Measurements from ENCODE around the gene ECHDC3.
"Not testable (repeated sequence)": the region's sequence is repeated elsewhere in the genome, so short reads cannot be mapped to it uniquely, and the experiment has no call there.

Gene ECHDC3, protein sequence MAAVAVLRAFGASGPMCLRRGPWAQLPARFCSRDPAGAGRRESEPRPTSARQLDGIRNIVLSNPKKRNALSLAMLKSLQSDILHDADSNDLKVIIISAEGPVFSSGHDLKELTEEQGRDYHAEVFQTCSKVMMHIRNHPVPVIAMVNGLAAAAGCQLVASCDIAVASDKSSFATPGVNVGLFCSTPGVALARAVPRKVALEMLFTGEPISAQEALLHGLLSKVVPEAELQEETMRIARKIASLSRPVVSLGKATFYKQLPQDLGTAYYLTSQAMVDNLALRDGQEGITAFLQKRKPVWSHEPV

DNA sequence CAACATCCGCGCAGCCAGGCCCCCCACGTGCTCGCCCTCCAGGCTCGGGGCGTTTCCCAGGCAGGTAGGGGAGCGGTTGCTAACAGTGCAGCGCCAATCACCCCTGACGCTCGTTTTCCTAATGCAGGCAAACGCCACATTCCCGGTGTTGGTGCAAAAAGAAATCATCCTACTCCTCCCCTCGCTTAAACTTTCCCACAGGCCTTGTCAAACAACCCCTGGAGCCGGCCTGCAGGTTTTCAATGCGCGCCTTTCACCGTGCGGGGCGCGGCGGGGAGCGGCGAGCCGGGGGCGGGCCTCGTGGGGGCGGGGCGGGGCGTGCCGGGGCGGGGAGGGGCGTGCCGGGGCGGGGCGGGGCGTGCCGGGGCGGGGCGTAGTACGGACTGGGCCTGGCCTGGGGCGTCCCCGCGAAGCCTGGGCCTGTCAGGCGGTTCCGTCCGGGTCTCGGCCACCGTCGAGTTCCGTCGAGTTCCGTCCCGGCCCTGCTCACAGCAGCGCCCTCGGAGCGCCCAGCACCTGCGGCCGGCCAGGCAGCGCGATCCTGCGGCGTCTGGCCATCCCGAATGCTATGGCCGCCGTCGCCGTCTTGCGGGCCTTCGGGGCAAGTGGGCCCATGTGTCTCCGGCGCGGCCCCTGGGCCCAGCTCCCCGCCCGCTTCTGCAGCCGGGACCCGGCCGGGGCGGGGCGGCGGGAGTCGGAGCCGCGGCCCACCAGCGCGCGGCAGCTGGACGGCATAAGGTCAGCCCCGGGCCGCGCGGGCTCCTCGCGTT, at the start of gene ECHDC3:
ECHDC3 (plus strand) TSS at position 374 of the 770 bp plus-strand sequence; CDS start at position 569, 195 bp downstream.
- DNase-seq (ENCODE audit: low read depth) = peak; percentile 29

DNA sequence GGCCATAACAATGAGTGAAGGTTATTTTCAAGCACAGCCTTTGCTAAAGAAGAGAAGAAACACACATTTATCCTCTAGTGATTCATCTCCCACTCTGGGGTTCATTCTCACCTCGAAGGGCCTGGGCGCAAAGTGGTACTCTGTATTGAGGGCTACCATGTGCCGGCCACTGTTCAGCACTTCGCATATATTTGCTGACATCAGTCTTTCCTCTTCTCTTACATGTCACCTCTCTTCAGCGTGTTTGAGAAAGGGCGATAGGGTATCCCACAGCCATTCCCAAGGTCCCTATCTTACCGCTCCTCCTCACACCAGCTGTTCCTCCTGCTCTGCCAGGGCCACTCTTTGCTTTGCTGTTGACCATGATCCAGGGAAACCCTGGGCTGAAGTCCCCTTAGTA, 48.8 kb upstream of the ECHDC3 start:
- DNase-seq (ENCODE audit: low read depth) = no peak

DNA sequence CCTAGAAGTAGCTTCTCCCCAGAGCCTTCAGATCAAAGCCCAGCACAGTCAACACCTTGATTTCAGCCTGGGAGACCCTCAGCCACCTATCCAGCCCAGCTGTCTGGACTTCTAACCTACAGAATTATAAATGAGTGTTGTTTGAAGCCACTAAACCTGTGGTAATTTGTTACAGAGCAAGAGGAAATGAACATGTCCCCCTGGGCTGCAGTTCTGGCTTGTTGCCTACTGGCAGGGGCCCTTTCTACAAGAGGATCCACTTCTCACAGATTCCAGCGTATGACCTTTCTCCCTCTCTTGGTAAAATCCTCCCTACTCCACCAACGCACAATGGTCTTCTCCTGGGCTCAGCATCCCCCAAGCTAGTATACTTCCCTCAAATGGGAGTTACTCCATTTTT, 46.4 kb upstream of the ECHDC3 start:
- no peak for DNase-seq (ENCODE audit: low read depth)

DNA sequence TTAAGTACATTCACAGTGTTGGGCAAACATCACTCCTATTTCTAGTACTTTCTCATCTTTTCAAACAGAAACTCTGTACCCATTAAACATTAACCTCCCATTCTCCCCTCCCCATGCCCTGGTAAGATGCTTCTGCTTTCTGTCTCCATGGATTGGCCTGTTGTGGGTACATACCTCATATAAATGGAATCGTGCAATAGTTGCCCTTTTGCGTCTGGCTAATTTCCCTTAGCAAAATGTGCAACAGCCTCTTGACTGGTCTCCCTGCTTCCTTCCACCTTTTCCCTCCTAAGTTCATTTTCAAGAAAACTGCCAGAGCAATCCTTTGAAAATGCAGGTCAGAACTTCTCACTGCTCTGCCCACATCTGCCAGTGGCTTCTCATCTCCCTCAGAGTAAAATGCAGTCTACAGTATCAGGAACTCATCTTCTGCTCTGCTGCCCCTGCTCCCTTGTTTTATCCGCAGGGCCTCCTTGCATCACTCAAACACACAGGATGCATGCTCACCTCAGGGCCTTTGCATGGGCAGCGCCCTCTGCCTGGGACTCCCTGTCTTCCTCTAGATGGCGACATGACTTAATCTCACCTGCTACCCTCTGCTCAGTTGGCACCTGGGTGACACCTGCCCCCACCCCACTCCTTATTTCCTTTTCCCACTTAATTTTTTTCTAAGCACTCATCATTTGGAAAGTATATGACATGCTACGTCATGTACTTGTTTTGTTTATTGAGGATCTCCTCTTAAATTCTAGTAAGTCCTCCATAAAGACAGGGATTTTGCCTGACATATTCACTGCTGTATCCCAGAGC, 44.3 kb upstream of the ECHDC3 start:
- DNase-seq (ENCODE audit: low read depth) = no peak

DNA sequence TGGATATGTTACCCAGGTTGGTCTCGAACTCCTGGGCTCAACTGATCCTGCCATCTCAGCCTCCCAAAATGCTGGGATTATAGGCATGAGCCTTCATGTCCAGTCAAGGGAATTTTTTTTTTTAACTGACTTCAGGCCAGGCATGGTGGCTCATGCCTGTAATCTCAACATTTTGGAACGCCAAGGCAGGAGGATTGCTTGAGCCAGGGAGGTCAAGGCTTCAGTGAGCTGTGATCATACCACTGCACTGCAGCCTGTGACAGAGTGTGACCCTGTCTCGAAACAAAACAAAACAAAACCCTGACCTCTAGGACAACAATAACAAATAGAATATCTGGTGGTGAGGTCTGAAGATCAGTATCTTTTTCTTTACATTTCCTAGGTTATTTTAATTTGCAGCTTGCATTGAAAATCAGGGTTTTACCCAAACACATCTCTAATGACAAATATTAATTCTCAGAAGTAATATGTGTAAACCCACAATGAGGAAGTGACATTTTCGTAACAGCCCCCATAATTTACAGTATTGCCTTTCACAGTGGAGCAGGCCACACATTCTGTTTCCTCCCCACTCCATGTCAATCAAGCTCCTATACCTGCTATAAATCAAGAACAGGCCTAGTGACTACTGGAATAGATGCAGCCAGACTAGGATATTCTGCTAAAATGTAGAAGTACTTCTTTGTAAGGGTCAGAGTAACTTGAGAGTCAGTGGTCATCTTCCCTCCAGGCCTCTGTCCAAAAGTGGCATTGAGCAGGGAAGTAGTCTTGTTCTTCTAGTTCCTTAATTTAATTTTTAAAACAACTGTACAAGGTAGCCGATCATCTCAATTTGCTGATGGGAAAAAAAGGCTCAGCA, 43.3 kb upstream of the ECHDC3 start:
- DNase-seq (ENCODE audit: low read depth) = no peak

DNA sequence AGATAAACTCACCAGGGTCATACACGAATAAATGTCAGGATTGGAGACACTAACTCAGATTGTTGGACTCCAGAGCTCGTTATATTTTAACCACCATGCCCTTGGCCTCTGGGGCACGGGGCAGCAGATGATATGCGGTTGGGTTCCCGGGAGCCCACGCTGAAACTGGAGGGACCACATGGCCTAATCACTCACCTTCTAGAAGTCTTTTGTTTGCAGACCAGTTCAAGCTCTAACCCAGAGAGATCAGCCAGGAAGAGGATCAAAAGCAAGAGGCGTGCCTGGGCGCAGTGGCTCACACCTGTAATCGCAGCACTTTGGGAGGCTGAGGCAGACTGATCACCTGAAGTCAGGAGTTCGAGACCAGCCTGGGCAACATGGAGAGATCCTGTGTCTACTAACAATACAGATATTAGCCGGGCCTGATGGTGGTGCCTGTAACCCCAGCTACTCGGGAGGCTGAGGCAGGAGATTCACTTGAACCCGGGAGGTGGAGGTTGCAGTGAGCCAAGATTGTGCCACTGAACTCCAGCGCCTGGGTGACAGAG, 42.6 kb upstream of the ECHDC3 start:
- no peak for DNase-seq (ENCODE audit: low read depth)

DNA sequence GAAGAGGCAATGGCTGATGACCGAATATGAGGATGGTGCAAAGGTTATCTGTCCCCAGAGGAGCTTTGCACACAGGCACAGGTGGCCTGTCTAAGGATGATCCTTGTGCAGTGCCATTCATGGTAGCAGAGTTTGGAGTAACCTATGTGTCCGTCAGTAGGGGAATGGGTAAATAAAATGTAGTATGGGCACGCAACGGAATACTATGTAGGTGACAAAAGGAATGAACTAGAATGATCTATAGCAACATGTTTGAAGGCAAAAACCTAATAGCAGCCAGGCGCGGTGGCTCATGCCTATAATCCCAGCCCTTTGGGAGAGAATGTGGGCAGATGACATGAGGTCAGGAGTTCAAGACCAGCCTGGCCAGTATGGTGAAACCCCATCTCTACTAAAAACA, 41.6 kb upstream of the ECHDC3 start:
- DNase-seq (ENCODE audit: low read depth) = no peak

DNA sequence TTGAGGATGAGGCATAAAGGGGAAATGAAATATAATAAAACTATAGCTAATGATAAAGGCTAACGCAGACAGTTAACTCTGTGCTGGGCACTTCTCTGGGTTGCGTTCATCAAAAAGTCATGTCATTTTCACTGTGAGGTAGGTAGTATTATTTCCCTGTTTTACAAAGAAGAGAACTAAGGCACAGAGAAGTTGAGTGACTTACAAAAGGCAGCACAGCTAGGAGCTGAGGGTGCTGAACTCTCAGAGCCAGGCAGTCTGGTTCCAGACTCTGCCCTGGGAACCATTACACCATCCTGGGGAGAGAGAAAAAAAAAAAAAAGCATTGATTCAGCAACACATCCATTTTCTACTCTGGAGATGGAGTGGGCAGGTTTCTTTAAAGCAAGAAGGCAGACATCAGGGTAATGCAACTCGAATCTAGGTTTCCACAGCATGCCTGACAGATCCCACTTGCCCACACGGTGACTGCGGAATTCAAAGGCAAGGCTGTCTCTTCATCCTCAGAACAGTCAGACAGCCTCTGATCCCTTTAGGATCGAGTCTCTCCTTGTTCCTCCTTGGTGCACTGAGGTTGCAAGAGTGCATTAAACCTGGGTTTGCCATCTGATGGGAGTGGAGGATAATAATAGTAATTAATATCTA, 40.6 kb upstream of the ECHDC3 start:
- DNase-seq (ENCODE audit: low read depth) = no peak

DNA sequence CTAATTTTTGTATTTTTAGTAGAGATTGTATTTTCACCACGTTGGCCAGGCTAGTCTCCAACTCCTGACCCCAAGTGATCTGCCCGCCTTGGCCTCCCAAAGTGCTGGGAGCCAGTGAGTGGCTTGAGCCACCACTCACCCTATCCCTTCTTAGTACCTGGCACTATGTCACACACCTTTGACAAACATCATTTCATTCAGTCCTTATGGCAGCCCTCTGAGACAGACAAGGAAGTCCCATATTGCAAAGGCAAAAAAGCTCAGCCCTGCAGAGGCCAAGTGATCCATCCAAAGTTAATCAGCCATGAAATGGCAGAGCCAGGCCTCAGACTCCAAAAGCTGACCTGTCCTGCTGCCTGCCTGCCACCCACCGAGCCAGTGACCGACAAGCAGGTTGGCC, 39.9 kb upstream of the ECHDC3 start:
- DNase-seq (ENCODE audit: low read depth) = no peak

DNA sequence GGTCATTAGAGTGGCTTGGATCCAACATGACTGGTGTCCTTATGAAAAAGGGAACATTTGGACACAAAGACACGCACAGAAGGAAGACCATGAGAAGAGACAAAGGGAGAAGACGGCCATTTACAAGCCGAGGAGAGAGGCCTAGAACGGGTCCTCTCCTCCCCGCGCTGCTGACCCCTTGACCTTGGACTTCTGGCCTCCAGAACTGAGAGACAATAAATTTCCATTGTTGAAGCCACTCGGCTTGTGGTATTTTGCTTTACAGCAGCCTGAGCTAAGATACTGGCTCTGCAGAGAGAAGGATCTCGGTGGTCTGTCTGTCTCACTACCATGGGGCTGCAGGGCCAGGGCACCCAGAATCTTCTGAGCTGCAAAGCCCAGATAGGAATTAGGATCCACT, 38.1 kb upstream of the ECHDC3 start:
- DNase-seq (ENCODE audit: low read depth) = no peak

DNA sequence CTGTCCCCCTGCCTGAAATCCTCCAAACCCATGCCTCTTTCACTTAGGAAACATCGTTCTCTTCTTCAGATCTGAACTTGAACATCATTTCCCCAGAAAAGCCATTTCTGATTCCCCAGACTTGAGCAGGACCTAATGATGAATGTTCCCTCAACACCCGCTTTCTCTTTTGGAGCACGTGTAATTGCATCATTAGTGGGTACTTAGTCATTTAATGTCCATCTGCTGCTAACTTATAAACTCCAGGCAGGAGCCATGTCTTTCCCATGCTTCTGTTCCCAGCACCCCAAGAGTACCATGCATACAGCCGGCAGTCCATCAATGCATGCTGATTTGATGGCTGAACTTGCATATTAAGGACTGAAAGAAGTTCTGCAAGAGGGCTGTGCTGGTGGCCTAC, 36.5 kb upstream of the ECHDC3 start:
- no peak for DNase-seq (ENCODE audit: low read depth)

DNA sequence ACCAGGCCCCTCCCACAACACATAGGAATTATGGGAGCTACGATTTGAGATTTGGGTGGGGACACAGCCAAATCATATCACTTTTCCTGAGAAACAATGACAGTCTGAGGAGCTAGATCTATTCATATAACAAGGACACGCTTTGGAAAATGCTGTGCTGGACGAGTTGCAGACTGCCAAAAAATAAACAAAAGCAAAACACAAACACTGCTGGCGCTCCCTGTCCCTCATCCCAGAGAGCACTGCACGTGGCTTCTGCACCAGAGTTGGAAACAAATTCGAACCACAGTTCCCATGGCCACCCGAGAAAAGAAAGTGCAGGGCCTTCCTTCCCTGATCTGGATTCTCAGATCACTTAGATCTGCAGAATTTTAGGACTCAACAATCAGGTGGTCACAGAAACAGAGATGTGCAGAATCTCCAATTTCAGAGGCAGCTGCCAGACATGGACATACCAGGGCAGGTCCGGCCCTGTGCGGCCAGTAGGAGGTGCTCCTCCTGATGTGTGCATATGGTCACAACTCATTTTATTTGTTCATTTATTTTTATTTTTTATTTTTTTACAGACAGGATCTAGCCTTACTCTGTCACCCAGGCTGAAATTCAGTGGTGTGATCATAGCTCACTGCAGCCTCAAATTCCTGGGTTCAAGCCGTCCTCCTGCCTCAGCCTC, 35.2 kb upstream of the ECHDC3 start:
- no peak for DNase-seq (ENCODE audit: low read depth)

DNA sequence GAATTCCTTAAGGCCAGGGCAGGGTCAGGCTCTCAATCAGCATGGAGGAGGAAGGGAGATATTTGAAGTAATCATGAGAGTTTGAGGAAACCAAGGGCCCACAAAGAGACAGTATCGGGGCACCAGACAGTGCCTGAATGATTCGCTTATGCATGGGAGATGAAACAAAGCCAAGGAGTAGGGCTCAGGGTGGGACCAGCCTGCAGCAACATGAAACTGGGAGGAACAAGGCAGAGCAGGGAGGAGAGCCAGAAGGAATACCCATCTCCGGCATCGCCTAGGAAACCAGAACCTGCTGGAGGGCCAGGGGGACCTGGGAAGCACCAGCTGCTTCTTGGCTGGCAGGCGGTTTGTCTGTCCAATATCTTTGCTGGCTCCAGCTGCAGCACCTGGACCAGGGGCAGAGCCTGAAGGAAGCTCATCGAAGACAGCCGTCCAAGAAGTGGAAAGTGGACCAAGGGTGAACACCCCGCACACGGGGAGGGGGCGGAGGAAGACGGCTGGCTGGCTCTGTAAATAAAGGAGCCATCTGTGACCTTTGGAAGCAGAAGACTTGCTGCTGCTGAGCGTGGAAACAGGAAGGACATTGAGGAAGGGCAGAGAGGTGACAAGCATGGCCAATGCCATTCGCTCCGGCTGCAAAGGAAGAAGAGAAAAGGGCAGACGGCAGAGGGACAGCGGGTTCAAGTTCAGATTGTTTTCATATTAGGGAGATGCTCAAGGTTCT, 34.4 kb upstream of the ECHDC3 start:
- DNase-seq (ENCODE audit: low read depth) = no peak

DNA sequence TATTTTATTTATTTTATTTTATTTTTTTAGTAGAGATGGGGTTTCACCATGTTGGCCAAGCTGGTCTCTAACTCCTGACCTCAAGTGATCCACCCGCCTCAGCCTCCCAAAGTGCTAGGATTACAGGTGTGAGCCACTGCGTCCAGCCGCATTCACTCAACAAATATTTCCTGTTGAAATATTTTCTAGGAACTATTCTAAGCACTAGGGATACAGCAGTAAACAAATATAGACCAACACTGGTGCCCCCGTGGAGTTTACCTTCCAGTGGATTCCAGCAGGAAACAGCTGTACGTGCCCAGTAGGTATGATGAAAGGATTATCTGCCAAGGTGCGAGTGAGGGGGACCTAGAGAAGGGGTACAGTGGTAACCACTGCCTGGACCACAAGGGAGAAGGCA, 33.4 kb upstream of the ECHDC3 start:
- DNase-seq (ENCODE audit: low read depth) = not testable (repeated sequence)

DNA sequence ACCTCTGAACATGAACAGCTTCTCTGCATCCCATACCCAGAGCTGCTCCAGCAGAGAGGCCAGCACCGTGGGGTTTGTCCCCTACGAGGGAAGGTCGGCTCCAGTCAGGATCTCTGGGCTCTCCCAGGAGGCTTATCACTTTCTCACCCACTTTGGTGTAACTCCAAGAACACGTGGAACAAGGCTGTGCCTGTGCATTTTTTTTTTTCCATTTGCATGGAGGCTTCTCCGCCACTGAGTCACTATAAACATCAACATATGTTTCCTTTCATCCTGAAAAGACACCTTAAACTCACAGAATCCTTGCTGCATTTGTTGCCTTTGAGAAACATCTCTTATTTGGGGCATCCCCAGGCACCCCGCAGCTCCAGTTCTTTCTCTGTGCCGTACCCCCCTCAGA, 29.4 kb upstream of the ECHDC3 start:
- DNase-seq (ENCODE audit: low read depth) = no peak

DNA sequence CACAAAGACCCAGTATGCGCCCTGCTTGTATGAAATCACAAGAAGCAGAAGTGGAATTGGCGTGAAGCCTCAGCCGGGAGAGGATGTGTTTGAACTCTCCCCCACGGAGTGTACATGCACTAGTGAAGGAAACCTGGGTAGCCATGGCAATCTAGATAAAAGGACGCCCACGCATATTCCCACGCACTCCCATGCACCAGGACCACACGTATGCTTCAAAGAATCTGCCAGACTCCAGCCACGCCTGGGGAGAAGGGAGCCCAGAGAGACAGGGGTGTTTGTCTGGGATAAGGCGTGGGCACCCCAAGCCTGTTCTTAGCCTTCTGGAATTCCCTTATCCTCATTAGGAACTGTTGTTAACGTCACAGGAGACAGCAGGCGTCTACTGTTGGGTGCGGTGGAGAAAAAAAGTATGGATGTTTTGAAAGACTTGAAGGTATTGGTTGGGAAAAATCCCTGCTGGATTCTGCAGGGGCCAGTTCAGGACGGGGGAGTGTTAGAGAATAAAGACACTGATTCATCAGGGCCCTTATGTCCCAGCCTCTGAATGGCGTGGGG, 28.9 kb upstream of the ECHDC3 start:
- no peak for DNase-seq (ENCODE audit: low read depth)

DNA sequence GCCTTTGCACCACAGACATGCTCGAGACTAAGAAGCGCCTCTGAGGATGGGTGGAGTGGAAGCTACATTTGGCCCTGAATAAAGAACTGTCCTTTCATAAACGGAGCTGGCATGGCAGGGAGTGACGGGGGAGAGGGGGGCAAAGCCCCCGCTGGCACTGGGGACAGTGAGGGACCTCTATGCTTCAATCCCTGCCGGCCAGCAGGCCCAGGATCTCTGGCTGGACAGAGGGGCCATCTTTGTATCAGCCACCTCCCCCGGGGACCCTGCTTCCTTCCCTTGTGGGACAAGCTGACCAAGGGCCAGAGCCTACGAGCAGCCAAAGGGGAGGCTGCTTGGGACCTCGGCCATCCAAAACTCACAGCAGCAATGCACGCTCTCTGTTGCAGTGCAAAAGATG, 28.2 kb upstream of the ECHDC3 start:
- DNase-seq (ENCODE audit: low read depth) = no peak

DNA sequence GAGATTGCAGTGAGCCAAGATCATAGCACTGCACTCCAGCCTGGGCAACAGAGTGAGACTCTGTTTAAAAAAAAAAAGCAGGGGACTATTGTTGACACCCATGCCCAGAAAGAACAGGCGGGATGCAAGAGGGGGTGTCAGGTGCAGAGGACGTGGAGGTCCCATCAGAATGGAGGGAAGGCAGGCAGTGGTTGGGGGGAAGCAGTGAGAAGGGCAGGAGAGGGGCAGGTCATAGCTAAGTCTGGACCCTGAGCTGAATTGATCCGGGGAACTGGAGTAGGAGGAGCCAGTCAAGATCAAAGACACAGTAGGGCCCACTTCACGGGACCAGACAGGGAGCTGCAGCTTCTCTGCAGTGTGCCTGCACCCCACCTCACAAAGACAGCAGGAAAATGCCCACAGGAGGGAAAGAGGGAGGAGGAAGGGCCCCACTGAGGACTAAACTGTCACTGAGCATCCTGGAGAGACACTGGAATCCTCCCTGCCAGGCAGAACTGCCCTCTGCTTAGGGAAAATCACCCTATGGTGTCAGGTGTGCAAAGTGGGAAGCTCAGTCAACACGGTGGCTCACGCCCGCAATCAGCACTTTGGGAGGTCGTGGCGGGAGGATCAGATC, 27.3 kb upstream of the ECHDC3 start:
- DNase-seq (ENCODE audit: low read depth) = no peak
